Fibroblast of villous mesenchyme (primary cell): ENCODE data around the gene GNAI3. TPM values are rescaled to one million over a fixed set of nuclear protein-coding genes. Genes with fewer than 3 reads are reported as not detected.

Source experiments
- DNase-seq: peaks from one replicate; pipeline ENCODE4 v3.0.0-alpha.2; 2010; ENCODE audit warnings: low read depth
- H3K4me3 ChIP-seq: 2 replicates; pipeline ENCODE4 v1.5.1; 2011; ENCODE audit warnings: low read depth, mild to moderate bottlenecking, low read length
- CTCF ChIP-seq: IDR thresholded peaks from 2 replicates; pipeline ENCODE4 v1.5.1; 2012; ENCODE audit warnings: low read depth, mild to moderate bottlenecking, low read length; ENCODE audit not compliant: insufficient read depth
- total RNA-seq: library from RNA; depleted of rRNA; stranded (reverse); fragments of >200 nt; gene quantifications from 2 replicates; pipeline ENCODE4 v1.2.3, GENCODE V29; 2012

Gene GNAI3
- total RNA-seq, 1 donor: 17.3 TPM

GRCh38 chr1:109592916-109593315 lies 44.5 kb downstream of the GNAI3 start:
- DNase-seq: no peak
- TF ChIP-seq CTCF: no peak
- H3K4me3 ChIP-seq: no peak overlapping the region

- peak; percentile 52 for DNase-seq
- no peak overlapping the region for H3K4me3 ChIP-seq
Measured at GRCh38 chr1:109595531-109595930, 47.1 kb downstream of the GNAI3 start.

DNA sequence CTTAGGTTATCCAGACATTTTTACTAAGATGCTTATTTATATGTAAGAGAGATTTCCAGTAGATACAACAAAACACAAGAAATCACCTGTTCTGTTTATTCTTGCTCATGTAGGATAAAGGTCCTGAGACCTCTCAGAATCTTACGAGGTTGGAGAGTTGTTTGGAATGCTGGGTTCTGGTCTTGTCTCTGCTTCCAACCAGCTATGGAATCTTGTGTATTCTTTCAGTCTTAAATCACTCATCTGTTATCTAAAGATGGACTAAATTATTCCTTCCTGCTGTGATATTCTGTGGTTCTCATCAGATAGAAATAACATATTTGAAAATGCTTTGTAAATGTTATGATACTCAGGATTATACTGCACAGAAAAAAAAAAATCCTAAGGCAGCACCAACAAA lies 49.7 kb downstream of the GNAI3 start:
- no peak for DNase-seq
- no peak overlapping the region for H3K4me3 ChIP-seq
- TF ChIP-seq CTCF: no peak

More at GRCh38 chr1:109595531-109595930, 47.1 kb downstream of the GNAI3 start:
- TF ChIP-seq CTCF: no peak

GRCh38 chr1:109598655-109599054 lies 50.2 kb downstream of the GNAI3 start:
- peak; percentile 21 for TF ChIP-seq CTCF
- DNase-seq: no peak
- no peak overlapping the region for H3K4me3 ChIP-seq

- TF ChIP-seq CTCF: no peak
- H3K4me3 ChIP-seq: no peak overlapping the region
- no peak for DNase-seq
Measured at GRCh38 chr1:109603229-109603628, 54.8 kb downstream of the GNAI3 start.

DNA sequence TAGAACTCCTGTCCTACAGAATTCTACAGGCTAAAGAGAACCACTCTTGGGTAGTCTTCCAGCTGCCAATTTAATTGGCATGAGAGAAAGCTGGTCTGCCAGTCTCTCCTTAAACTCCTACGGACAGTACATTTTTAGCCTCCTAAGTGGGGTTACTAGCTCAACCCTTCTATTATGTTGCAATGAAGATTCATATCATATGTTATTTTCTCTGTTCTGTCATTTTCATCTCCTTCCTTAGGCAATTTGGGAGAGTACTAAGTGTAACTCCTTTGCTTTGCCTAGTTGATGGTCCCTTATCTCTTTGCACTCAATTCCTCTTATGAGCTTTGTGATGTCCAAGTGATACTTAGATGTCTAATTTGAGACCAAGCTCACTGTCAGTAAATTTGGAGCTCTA lies 57.0 kb downstream of the GNAI3 start:
- TF ChIP-seq CTCF: no peak
- DNase-seq: no peak

GRCh38 chr1:109609881-109610280 lies 61.5 kb downstream of the GNAI3 start:
- DNase-seq: no peak
- no peak for TF ChIP-seq CTCF
- no peak overlapping the region for H3K4me3 ChIP-seq

More for the DNA sequence above, 57.0 kb downstream of the GNAI3 start:
- H3K4me3 ChIP-seq: no peak overlapping the region
